HG02870 (cell line): Measurements from ENCODE around the gene LIPI.
"Not testable (repeated sequence)": the region's sequence is repeated elsewhere in the genome, so short reads cannot be mapped to it uniquely, and the experiment has no call there.

Experiments
- ATAC-seq: cut with Tn5 transposase; IDR thresholded peaks from one replicate; pipeline ENCODE4 v1.9.1; 2021; ENCODE audit warnings: mild to moderate bottlenecking, moderate library complexity; ENCODE audit not compliant: unreplicated experiment

The LIPI gene

DNA sequence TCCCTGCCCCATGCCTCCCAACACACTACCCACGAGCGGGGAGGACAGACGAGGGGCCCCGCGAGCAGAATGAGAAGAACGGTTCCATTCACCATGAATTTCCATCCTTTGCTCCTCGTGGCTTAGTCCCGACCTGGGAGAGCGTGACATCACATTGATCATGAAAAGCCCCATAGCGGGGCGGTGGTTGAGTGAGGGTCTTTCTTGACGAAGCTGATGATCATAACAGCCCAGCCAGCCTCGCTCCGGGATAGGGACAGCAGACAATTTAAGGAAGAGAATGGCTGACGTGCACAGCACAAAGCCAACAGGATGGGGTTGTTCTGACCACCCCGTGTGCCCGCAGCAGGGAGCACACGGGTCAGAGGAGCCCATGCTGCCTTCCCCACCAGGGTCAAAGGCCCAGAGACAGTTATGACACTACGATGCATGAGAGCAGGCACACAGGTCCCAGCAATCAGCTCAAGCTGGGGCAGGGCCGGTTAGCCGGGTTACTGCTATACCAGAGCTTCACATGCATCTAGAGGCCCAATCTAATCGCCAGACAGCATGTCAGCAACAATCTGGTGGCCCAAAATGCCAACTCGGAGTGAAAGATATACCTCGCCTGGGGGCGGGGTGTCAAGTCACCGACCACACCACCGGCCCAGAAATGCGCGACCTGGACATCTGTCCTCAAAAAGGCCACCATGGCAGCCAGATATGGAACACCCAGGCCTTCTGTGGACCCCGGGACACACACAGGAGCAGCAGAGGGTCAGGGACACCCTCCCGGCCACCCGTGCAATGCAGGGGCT, 135.2 kb downstream of the LIPI start:
- ATAC-seq: no peak

- ATAC-seq: no peak
These were observed 136.6 kb downstream of the LIPI start for GRCh38 chr21:14074177-14074576.

GRCh38 chr21:14073615-14074014, 137.1 kb downstream of the LIPI start:
- no peak for ATAC-seq

GRCh38 chr21:14072761-14073535, 137.8 kb downstream of the LIPI start:
- ATAC-seq: no peak

DNA sequence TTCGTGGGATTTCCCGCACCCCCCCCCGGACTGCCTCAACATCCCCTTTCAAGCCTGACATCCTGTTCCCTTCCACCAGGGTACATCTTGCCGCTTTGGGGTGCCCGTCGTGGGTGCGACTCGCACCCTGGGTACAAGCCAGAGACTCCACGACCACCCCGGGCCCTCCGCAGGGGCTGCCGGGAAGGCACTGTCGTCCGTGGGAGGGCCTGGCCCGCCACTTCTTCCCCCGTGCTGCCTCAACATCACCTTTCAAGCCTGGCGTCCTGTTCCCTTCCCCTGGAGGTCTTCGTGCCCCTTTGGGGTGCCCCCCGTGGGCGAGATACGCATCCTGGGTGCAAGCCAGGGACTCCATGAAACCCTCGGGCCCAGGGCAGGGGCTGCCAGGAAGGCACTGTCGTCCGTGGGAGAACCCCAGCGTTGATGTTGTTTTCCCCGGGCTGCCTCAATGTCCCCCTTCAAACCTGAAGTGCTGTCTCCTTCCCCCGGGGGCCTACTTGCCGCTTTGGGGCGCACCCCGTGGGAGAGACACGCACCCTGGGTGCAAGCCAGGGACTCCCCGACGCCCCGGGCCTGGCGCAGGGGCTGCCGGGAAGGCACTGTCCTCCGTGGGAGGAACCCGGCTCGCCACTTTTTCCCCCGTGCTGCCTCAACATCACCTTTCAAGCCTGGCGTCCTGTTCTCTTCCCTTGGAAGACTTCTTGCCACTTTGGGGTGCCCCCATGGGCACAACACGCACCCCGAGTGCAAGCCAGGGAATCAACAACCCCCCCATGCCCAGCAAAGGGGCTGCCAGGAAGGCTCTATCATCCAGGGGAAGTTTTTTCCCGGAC, 138.6 kb downstream of the LIPI start:
- no peak for ATAC-seq

DNA sequence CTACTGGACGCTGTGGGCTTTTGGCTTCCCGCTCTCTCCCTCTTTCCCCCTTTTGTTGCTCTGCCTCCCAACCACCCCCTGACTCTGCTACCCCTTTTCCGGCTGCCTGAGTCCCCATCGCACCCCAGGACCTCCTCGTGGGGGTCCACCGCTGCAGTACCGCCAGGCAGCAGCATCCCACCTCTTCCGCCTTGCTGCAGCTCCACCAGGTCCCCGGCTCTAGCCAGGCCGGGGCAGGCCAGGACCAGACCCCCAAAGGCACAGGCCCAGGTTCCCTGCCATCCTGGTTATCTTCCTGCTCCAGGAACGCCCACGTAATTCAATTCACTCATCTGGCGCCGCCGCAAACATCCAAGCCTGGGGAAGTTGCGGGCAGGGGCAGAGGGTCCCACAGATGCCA, 139.8 kb downstream of the LIPI start:
- no peak for ATAC-seq

- no peak for ATAC-seq
These were observed 140.5 kb downstream of the LIPI start for GRCh38 chr21:14070049-14070893.

DNA sequence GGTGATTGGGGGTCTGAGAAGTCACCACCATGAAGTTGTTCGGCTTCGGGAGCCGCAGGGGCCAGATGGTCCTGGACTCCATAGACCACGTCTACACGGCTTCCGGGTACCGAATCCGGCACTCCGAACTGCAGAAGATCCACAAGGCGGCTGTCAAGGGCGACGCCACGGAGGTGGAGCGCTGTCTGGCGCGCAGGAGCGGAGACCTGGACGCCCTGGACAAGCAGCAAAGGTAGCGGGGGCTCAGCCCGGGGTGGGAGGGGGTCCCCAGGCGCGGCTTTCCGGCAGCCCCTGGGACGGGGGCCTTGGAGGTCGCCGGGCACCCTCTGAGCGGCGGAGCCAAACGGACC, 146.5 kb downstream of the LIPI start:
- no peak for ATAC-seq

GRCh38 chr21:14063620-14064295, 147.0 kb downstream of the LIPI start:
- ATAC-seq: not testable (repeated sequence)

- not testable (repeated sequence) for ATAC-seq
These were observed 148.1 kb downstream of the LIPI start for GRCh38 chr21:14062684-14063083.

DNA sequence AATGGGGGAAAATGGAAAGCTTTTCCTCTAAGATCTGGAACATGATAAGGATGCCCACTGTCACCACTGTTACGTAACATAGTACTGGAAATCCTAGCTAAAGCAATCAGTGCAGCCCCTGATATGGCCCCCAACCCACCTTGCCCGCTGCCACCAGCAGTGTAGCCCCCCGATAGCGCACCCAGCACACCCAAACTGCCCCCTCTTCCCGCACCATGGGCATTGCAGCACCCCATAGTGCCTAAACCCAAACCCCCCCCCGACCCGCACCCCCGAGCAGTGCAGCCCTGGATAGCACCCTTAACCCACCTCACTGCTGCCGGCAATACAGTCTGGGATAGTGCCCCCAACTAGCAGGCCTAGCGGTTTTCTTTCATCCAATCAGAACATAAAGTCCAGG, 148.9 kb downstream of the LIPI start:
- not testable (repeated sequence) for ATAC-seq

- not testable (repeated sequence) for ATAC-seq
These were observed 151.6 kb downstream of the LIPI start for GRCh38 chr21:14058995-14059627.
